Parathyroid adenoma (tissue), 2 donors: ENCODE measurements around the gene ZNF362.

Experiments
- H2AFZ ChIP-seq: fragments of 300-600 bp; sonication (generic); one replicate; pipeline ENCODE4 v1.7.0; 2017; ENCODE audit warnings: antibody characterized with exemption, mild to moderate bottlenecking
- H3K27ac ChIP-seq: fragments of 300-600 bp; sonication (generic); one replicate; pipeline ENCODE4 v1.7.0; 2017
- H3K27me3 ChIP-seq: fragments of 300-600 bp; sonication (generic); one replicate; pipeline ENCODE4 v1.7.0; 2017; ENCODE audit warnings: low read length; ENCODE audit not compliant: control insufficient read depth, insufficient read depth
- H3K36me3 ChIP-seq: fragments of 300-600 bp; sonication (generic); one replicate; pipeline ENCODE4 v1.7.0; 2017; ENCODE audit warnings: low read length; ENCODE audit not compliant: control insufficient read depth, insufficient read depth
- H3K4me1 ChIP-seq: fragments of 300-600 bp; sonication (generic); one replicate; pipeline ENCODE4 v1.7.0; 2017; ENCODE audit warnings: control low read depth
- H3K4me2 ChIP-seq: fragments of 300-600 bp; sonication (generic); one replicate; pipeline ENCODE4 v1.7.0; 2017; ENCODE audit warnings: low read length
- H3K4me3 ChIP-seq: fragments of 300-600 bp; sonication (generic); one replicate; pipeline ENCODE4 v1.7.0; 2017; ENCODE audit warnings: low read depth, low read length
- H3K79me2 ChIP-seq: fragments of 300-600 bp; sonication (generic); one replicate; pipeline ENCODE4 v1.7.0; 2017; ENCODE audit warnings: control low read depth
- H3K9ac ChIP-seq: fragments of 300-600 bp; sonication (generic); one replicate; pipeline ENCODE4 v1.7.0; 2017; ENCODE audit warnings: mild to moderate bottlenecking
- H3K9me3 ChIP-seq: fragments of 300-600 bp; sonication (generic); one replicate; pipeline ENCODE4 v1.7.0; 2017; ENCODE audit warnings: low read length; ENCODE audit not compliant: control insufficient read depth
- TF ChIP-seq, protein P1 (sequence below): fragments of 300-600 bp; sonication (generic); IDR thresholded peaks from one replicate; pipeline ENCODE4 v1.7.0; 2017; ENCODE audit warnings: antibody characterized with exemption, mild to moderate bottlenecking
- donor health status: primary hyperparathyroidism.

Gene ZNF362

DNA sequence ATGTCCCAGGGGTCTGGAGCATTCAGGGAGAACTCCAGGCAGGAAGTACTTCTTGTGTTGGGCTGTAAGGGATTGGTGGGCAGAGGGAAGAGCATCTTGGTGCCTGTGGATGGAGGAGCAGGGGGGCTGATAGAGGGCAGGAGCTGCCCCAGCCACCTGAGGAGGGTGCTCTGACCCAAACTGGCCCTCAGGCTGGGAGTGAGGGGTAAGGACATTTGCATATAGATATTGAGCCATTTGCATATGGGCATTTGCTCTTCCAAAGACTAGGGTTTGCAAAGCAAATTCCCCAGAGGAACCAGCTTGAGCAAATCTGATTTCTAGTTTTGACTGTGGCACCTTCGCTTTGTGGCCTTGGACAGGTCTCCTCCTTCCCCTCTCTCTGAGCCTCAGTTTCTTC, 18.2 kb downstream of the ZNF362 start:
- Histone ChIP-seq H3K9ac (no peak overlapping the region), H3K4me2 (no peak overlapping the region), H3K36me3 (no peaks in the 10 kb centered on the region), H3K9me3 (no peaks in the 10 kb centered on the region), H3K4me1 (no peaks in the 10 kb centered on the region), H3K27ac (no peak overlapping the region), H3K27me3 (no peaks in the 10 kb centered on the region), H3K79me2 (peaks cover 12% of the 10 kb centered on the region), H3K4me3 (no peak overlapping the region), H2AFZ (no peak overlapping the region)
- TF ChIP-seq, protein P1, sequence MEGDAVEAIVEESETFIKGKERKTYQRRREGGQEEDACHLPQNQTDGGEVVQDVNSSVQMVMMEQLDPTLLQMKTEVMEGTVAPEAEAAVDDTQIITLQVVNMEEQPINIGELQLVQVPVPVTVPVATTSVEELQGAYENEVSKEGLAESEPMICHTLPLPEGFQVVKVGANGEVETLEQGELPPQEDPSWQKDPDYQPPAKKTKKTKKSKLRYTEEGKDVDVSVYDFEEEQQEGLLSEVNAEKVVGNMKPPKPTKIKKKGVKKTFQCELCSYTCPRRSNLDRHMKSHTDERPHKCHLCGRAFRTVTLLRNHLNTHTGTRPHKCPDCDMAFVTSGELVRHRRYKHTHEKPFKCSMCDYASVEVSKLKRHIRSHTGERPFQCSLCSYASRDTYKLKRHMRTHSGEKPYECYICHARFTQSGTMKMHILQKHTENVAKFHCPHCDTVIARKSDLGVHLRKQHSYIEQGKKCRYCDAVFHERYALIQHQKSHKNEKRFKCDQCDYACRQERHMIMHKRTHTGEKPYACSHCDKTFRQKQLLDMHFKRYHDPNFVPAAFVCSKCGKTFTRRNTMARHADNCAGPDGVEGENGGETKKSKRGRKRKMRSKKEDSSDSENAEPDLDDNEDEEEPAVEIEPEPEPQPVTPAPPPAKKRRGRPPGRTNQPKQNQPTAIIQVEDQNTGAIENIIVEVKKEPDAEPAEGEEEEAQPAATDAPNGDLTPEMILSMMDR, result no peak

DNA sequence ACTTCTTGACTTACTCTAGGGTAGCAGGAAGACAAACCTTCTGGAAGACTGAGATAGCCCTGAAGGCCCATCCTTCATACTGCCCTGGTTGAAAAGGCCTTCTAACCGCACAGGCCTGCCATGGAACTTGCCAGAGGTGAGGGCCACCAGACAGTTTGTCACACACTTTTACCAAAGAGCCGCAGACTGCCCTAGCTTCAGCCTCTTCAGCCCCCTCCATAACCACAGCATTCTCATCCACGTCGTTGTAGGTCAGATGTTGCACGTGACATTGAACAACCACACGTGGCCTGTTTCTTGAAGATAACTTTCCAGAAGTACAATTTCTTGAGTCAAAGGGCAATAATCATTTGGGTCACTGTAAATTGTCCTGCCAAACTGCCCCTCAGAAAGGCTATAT, 18.9 kb downstream of the ZNF362 start:
- Histone ChIP-seq H3K9me3 (no peaks in the 10 kb centered on the region), H3K27me3 (no peaks in the 10 kb centered on the region), H3K4me3 (no peak overlapping the region), H3K4me2 (no peak overlapping the region), H3K4me1 (no peaks in the 10 kb centered on the region), H3K79me2 (peaks cover 5% of the 10 kb centered on the region), H3K9ac (no peak overlapping the region), H3K27ac (no peak overlapping the region), H2AFZ (no peak overlapping the region), H3K36me3 (no peaks in the 10 kb centered on the region)
- TF ChIP-seq, protein P1, result no peak

DNA sequence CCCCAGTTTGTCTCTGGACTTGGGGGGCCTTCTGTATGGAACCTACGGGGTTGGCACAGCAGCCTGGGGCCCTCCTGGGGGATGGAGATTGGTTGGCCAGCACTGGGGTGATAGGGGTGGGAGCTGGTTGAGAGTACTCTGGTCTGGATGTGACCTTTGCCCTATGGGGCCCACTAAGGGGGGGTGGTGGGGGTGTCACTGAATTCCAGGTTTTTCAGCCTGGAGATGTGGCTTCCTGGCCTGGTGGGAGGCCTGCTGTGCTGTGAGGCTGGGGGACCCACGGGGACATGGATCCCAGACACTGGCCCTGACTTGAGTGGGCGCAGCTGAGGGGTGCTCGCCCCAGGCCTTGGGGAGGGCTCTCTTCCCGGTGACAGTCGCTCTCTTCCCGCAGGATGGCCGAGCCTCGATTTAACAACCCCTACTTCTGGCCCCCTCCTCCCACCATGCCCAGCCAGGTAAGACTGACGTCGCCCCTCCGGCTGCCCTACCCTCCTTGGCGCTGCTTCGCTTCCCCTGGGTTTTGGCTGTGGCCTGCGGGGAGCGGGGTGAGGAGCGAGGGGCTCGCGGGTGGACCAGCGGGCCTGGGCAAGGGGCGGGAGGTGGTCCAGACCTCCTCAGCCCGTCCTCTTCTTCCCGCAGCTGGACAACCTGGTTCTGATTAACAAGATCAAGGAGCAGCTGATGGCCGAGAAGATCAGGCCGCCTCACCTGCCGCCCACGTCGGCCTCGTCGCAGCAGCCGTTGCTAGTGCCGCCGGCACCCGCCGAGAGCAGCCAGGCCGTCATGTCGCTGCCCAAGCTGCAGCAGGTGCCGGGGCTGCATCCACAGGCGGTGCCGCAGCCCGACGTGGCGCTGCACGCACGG, 19.6 kb downstream of the ZNF362 start:
- H3K36me3 ChIP-seq, result no peaks in the 10 kb centered on the region
- no peaks in the 10 kb centered on the region for H3K4me1 ChIP-seq
- peaks cover 5% of the 10 kb centered on the region for H3K79me2 ChIP-seq
- H3K9me3 ChIP-seq, result no peaks in the 10 kb centered on the region
- no peak overlapping the region for H3K4me2 ChIP-seq
- H3K9ac ChIP-seq, result no peak overlapping the region
- no peak overlapping the region for H2AFZ ChIP-seq
- TF ChIP-seq, protein P1, result no peak
- H3K27me3 ChIP-seq, result no peaks in the 10 kb centered on the region
- no peak overlapping the region for H3K27ac ChIP-seq
- H3K4me3 ChIP-seq, result no peak overlapping the region

DNA sequence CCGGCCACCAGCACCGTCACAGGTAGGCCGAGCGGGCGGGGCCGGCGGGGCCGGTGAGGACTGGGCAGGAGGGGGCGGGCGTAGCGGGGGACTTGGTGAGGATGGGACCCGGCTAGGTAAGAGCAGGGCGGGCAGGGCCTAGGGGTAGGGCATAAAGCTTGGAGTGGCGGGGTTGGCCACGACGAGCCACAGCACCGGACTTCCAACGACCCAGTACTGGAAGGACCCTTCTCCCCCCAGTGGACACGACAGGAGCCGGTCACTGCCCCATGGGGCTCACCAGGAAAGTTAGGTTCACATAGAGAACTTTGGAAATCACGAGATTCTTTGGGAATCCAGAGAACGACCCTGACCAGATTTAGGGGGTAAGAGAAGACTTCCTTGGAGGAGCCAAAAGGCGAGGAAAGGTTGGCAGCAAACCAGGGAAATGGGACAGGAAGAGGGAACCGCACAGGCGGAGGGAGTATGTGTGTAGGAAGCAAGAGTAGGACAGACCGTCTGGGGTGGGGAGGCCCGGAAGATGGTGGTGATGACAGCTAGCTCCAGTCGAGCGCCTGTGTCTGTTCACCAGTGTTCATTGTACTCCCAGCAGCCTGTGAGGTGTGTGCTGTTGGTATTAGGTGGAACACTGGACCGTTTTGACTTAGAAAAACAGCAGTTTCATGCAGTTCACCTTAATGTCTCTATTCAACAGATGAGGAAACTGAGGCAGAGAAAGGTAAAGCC, 20.4 kb downstream of the ZNF362 start:
- no peak overlapping the region for H3K4me2 ChIP-seq
- no peak overlapping the region for H3K4me3 ChIP-seq
- no peak overlapping the region for H3K27ac ChIP-seq
- H3K9ac ChIP-seq, result no peak overlapping the region
- H3K4me1 ChIP-seq, result no peaks in the 10 kb centered on the region
- no peaks in the 10 kb centered on the region for H3K36me3 ChIP-seq
- H3K79me2 ChIP-seq, result peaks cover 3% of the 10 kb centered on the region
- no peak overlapping the region for H2AFZ ChIP-seq
- TF ChIP-seq, protein P1, result no peak
- no peaks in the 10 kb centered on the region for H3K9me3 ChIP-seq
- H3K27me3 ChIP-seq, result no peaks in the 10 kb centered on the region
